Measurements from ENCODE around the gene CTSZ. TPM values are rescaled to one million over a fixed set of nuclear protein-coding genes. Genes with fewer than 3 reads are reported as not detected.

The CTSZ gene
- total RNA-seq, 2 donors from 2014 or later: 55.9 to 76.6 TPM

DNA sequence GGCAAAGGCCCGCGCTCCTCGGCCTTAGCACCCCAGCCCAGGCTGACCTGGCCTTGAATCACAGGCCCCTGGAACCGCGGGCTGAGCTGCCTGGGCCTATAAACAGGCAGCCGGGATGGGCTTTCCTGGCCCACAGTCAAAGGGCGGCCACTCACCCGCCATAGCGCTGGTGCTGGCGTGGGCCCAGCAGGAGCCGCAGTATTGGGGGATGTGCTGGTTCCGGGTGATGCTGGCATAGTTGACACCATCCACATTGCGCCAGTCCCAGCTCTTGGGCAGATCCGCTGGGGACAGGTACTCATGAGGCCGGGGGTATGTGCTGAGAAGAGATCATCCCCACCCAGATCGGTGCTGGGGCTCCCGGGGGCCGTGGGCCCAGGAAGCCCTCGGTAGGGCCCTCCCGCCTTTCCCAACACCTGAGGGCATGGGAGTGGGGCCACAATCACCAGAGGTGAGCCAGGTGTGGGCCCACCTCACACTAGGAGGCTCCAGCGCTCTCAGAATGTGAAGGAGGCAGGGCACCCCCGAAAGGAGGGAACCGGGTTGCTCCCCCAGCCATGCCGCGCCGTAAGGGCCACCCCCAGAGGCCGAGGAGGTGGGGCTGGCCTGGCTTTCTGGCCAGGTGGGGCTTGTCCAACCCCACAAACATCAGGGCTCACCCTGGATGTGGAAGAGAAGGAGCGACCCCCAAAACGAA is 739 bp downstream of the CTSZ start:
- peak; percentile 47 for DNase-seq
- Histone ChIP-seq H3K27me3 (ENCODE audit: control insufficient read depth, insufficient read depth, low read length, poor library complexity, severe bottlenecking) (peaks cover 16% of the 10 kb centered on the region), H3K9ac (ENCODE audit: extremely low read depth, low read length, poor library complexity, severe bottlenecking) (peak overlapping the region; percentile 68), H3K9me3 (ENCODE audit: control insufficient read depth, low read length) (no peaks in the 10 kb centered on the region), H3K4me1 (ENCODE audit: control insufficient read depth, insufficient read depth, low read length) (no peaks in the 10 kb centered on the region), H3K36me3 (ENCODE audit: control insufficient read depth, insufficient read depth, low read length) (no peaks in the 10 kb centered on the region), H3K27ac (ENCODE audit: low read depth, low read length) (no peak overlapping the region), H3K4me3 (ENCODE audit: low read length) (peak overlapping the region; percentile 81)
- 77 to 96% methylated on average over 8 to 29 of the region's 29 CpGs for WGBS, 2 experiments (ENCODE audit: insufficient coverage in 1 of 2, insufficient read length in 1 of 2)
- Mint-ChIP-seq H3K27ac (no peak overlapping the region), H3K27me3 (ENCODE audit: insufficient read depth) (peaks cover 22% of the 10 kb centered on the region), H3K4me3 (peak overlapping the region; percentile 58), H3K36me3 (ENCODE audit: low read depth) (peaks cover 23% of the 10 kb centered on the region), H3K4me1 (peaks cover 6% of the 10 kb centered on the region), H3K9me3 (no peaks in the 10 kb centered on the region)
- TF ChIP-seq, protein P1, sequence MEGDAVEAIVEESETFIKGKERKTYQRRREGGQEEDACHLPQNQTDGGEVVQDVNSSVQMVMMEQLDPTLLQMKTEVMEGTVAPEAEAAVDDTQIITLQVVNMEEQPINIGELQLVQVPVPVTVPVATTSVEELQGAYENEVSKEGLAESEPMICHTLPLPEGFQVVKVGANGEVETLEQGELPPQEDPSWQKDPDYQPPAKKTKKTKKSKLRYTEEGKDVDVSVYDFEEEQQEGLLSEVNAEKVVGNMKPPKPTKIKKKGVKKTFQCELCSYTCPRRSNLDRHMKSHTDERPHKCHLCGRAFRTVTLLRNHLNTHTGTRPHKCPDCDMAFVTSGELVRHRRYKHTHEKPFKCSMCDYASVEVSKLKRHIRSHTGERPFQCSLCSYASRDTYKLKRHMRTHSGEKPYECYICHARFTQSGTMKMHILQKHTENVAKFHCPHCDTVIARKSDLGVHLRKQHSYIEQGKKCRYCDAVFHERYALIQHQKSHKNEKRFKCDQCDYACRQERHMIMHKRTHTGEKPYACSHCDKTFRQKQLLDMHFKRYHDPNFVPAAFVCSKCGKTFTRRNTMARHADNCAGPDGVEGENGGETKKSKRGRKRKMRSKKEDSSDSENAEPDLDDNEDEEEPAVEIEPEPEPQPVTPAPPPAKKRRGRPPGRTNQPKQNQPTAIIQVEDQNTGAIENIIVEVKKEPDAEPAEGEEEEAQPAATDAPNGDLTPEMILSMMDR (conservative IDR thresholded peaks at IDR 0.05): no peak

DNA sequence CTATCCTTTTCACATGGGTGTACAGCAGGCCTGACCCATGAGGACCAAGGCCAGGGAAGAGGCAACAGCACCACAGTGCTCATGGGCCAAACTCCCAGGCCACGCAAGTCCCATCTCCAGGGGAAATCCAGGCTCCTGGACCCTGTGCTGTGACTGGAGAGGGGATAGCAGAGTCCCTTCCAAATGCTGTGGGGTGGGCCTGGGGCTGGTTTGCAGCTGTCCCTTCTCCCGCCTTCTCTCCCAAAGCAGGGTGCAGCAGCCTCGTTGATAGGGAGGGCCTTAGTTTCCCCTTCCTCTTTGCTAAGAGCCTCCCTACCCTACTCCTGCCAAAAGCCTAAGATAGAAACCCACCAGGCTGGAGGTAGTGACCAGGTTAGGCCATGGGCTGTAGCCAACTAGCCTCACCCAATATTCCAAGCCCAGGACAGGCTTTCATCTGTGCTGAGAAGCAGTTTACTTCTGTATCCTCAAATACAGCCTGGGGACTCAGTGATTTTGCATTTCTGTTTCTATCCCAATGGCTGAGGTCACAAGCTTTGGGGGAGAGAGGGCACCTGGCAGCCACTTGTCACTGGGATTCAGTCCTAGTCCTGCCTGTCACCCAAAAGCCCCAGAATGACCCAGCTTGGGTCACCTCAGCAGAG is 1.4 kb downstream of the CTSZ start:
- H3K27me3 Mint-ChIP-seq (ENCODE audit: insufficient read depth): peaks cover 22% of the 10 kb centered on the region
- no peak overlapping the region for H3K27ac ChIP-seq (ENCODE audit: low read depth, low read length)
- WGBS, 2 experiments (ENCODE audit: insufficient coverage in 1 of 2, insufficient read length in 1 of 2): 93% methylated on average over 3 of the region's 3 CpGs; no CpG with 5 or more reads in 1 of the 2 experiments
- H3K27me3 ChIP-seq (ENCODE audit: control insufficient read depth, insufficient read depth, low read length, poor library complexity, severe bottlenecking): peaks cover 16% of the 10 kb centered on the region
- no peaks in the 10 kb centered on the region for H3K4me1 ChIP-seq (ENCODE audit: control insufficient read depth, insufficient read depth, low read length)
- no peaks in the 10 kb centered on the region for H3K9me3 ChIP-seq (ENCODE audit: control insufficient read depth, low read length)
- peaks cover 23% of the 10 kb centered on the region for H3K36me3 Mint-ChIP-seq (ENCODE audit: low read depth)
- TF ChIP-seq, protein P1 (conservative IDR thresholded peaks at IDR 0.05): no peak
- H3K9me3 Mint-ChIP-seq: no peaks in the 10 kb centered on the region
- H3K4me3 Mint-ChIP-seq: peak overlapping the region; percentile 58
- H3K4me1 Mint-ChIP-seq: peaks cover 2% of the 10 kb centered on the region
- H3K27ac Mint-ChIP-seq: no peak overlapping the region
- DNase-seq: peak; percentile 28
- no peak overlapping the region for H3K9ac ChIP-seq (ENCODE audit: extremely low read depth, low read length, poor library complexity, severe bottlenecking)
- no peaks in the 10 kb centered on the region for H3K36me3 ChIP-seq (ENCODE audit: control insufficient read depth, insufficient read depth, low read length)
- peak overlapping the region; percentile 81 for H3K4me3 ChIP-seq (ENCODE audit: low read length)

DNA sequence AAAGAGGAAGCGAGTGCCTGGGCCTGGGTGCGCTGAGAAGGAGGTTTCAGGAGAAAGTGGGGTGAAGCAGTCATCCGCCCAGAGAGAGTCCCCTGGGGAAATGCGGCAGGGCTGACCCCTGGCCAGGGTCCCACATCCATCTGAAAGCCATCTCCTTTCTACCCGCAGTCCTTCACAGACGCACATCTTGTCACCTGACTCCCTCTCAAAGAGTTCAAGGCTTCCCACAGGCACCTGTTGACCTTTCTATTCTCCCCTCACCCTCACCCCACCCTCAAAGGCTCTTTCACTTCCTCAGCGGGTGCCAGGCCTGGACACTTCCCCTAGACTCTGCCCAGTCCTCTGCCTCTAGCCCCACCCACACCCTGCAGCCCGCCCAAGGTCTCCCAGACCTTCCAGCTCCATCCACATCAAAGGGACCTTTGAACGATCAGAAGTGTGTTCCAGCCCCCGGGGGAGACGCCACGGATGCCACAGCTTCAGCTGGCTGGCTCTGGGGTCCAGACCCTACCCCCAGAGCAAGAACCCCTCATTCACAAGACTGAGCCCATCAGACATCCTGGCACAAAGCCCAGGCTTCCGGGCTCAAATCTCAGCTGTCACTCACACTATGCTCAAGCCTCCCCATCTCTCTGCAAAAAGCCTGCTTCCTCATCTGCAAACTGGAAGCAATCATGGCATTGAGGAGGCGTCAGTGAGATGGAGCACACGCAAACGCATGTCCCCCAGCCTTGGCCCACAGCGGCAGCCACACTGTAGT is 2.1 kb downstream of the CTSZ start:
- H3K27ac ChIP-seq (ENCODE audit: low read depth, low read length): no peak overlapping the region
- H3K4me3 Mint-ChIP-seq: no peak overlapping the region
- 94 to 95% methylated on average over 7 to 17 of the region's 17 CpGs for WGBS, 2 experiments (ENCODE audit: insufficient coverage in 1 of 2, insufficient read length in 1 of 2)
- peak; percentile 29 for DNase-seq
- H3K4me1 Mint-ChIP-seq: peaks cover 2% of the 10 kb centered on the region
- H3K27ac Mint-ChIP-seq: no peak overlapping the region
- H3K27me3 Mint-ChIP-seq (ENCODE audit: insufficient read depth): peaks cover 17% of the 10 kb centered on the region
- no peak overlapping the region for H3K9ac ChIP-seq (ENCODE audit: extremely low read depth, low read length, poor library complexity, severe bottlenecking)
- no peaks in the 10 kb centered on the region for H3K4me1 ChIP-seq (ENCODE audit: control insufficient read depth, insufficient read depth, low read length)
- TF ChIP-seq, protein P1 (conservative IDR thresholded peaks at IDR 0.05): no peak
- H3K36me3 ChIP-seq (ENCODE audit: control insufficient read depth, insufficient read depth, low read length): no peaks in the 10 kb centered on the region
- H3K9me3 ChIP-seq (ENCODE audit: control insufficient read depth, low read length): no peaks in the 10 kb centered on the region
- H3K9me3 Mint-ChIP-seq: no peaks in the 10 kb centered on the region
- H3K4me3 ChIP-seq (ENCODE audit: low read length): no peak overlapping the region
- peaks cover 29% of the 10 kb centered on the region for H3K36me3 Mint-ChIP-seq (ENCODE audit: low read depth)
- H3K27me3 ChIP-seq (ENCODE audit: control insufficient read depth, insufficient read depth, low read length, poor library complexity, severe bottlenecking): peaks cover 16% of the 10 kb centered on the region

All from endodermal cell (in vitro differentiated cells).